ES-I3 (cell line): ENCODE data around the gene DDI1.
"Not testable (repeated sequence)": the region's sequence is repeated elsewhere in the genome, so short reads cannot be mapped to it uniquely, and the experiment has no call there.

ENCODE experiments used
- H3K36me3 ChIP-seq: 2 replicates; pipeline ENCODE4 v1.6.1; 2013; ENCODE audit warnings: mild to moderate bottlenecking, low read length, control low read depth, moderate library complexity; ENCODE audit not compliant: insufficient read depth
- H3K4me1 ChIP-seq: 2 replicates; pipeline ENCODE4 v1.6.1; 2013; ENCODE audit warnings: mild to moderate bottlenecking, control low read depth, low read length; ENCODE audit not compliant: insufficient read depth
- H3K9ac ChIP-seq: 2 replicates; pipeline ENCODE4 v1.6.1; 2013; ENCODE audit warnings: low read depth, mild to moderate bottlenecking, low read length, moderate library complexity
- H3K9me3 ChIP-seq: 2 replicates; pipeline ENCODE4 v1.6.1; 2013; ENCODE audit warnings: mild to moderate bottlenecking, low read length, moderate library complexity; ENCODE audit not compliant: control insufficient read depth, insufficient read depth

The DDI1 gene

DNA sequence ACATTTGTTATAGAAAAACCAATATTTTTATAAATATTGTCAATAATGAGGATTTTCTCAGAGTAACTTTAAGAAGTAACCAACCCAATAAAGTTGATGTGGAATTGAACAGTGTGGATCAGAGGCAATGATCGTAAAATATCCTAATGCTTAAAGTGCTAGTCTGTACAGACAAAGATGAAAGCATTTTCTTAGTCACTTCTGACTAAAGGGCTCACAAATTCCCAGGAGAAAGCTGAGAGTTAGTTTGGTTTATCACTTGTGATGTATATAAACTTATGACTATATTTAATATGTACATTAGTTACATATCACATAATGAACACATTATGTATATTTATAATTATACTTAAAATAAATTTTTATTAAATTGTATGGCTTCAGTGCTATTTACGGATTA lies 25.4 kb upstream of the DDI1 start:
- Histone ChIP-seq H3K36me3 (no peaks in the 10 kb centered on the region), H3K4me1 (no peaks in the 10 kb centered on the region), H3K9me3 (no peaks in the 10 kb centered on the region), H3K9ac (no peak overlapping the region)

DNA sequence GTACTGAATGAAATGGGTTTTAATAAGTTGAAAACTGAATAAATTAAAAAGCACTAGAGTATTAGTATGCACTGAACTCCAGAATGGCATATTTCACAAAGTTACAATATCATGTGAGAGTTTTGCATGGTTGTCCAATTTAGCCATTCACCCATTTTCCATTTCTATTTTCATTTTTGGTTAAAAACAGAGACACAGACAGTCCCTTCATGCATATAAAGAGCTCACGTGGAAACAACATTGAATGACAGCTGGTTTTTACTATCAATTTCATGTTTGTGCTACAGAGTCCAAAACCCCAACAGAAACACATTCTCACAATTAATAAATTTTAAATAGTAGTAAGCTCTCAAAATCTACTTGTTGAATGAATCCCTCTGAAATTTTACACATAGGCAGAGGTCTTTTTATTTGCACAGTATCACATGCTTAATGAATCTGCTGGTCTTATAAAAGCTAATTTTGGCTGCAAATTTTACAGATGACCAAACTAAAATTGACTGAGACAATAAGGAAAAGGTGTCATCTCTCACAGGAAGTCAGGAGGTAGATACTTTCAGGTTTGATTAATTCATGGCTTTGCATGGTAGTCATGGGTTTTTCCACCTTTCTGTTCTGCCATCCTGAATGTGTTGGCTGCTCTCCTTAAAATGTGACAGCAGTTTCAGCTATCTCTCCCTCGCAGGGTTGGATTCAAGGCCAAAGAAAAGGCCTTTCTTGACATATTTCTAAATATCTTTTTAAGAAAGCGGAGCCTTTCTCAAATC lies 20.6 kb upstream of the DDI1 start:
- Histone ChIP-seq H3K36me3 (no peaks in the 10 kb centered on the region), H3K9ac (no peak overlapping the region), H3K4me1 (no peaks in the 10 kb centered on the region), H3K9me3 (no peaks in the 10 kb centered on the region)

DNA sequence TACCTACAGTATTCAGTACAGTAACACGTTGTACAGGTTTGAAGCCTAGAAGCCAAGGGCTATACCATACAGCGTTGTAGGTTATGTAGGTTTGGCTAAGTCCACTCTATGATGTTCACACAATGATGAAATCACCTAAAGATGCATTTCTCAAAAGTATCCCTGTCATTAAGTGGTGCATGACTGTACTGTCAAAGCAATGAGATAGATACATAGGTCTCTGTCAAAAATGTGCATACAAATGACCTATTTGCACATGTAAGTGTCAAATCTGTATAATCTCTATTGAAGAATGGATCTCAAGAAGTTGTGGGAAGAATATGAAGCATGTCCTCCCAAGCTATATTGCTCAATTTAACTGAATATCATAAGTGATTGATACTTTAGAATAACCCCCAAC lies 11.9 kb upstream of the DDI1 start:
- H3K36me3 ChIP-seq, result no peaks in the 10 kb centered on the region
- no peak overlapping the region for H3K9ac ChIP-seq
- no peaks in the 10 kb centered on the region for H3K4me1 ChIP-seq
- H3K9me3 ChIP-seq, result no peaks in the 10 kb centered on the region

DNA sequence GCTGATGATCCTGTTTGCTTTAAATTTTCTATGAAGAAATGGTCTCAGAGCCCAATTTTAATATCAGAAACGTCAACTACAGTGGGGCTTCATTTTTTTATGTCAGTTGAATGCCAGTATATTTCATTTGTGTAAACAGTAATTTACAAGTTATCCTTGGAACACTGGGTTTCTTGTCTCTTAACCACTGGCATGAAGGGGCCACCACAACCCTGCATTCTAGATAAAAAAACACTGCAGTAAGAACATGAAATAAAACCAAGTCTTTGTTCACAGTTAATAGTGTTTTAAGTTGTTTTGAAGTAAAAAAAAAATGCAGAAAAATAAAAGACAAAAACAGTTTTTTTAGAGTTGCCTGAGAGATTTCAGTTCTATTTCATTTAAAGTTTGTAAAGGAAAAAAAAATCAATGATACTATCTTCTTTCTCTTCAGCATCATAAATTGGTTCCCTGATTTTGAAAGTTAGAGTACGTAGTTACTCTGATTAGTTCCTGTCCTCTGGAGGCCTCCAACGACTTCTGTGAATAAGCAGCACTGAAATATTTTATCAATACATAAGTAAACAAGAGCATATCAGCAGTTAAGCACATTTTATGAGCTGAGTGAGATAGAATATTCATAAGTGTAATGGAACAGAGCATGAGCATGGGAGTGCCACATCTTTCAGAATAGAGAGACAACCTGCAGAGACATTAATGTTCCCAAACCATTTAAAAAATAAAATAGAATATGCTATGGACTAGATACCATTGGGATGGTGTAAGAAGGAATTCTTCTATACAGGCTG lies 7.8 kb upstream of the DDI1 start:
- no peaks in the 10 kb centered on the region for H3K4me1 ChIP-seq
- H3K36me3 ChIP-seq, result no peaks in the 10 kb centered on the region
- no peak overlapping the region for H3K9ac ChIP-seq
- no peaks in the 10 kb centered on the region for H3K9me3 ChIP-seq

DNA sequence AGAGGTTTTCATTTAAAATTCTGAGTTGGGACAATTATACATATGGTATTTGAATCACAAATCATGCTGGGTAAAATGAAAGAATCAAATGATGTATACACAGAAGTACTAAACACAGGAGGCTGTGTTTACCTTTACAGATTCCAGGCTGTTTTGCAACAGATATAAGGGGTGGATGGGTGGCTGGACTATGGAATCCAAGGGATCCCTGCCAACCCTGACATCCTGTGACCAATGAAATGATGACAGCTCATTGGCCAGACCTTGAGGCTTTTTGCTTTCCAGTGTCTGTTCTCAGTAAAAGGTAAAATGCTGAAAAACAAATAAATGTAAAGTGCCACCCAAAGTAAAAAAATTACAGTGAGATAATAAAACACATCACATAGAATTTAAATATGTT lies 3.3 kb upstream of the DDI1 start:
- H3K9me3 ChIP-seq, result no peaks in the 10 kb centered on the region
- H3K36me3 ChIP-seq, result no peaks in the 10 kb centered on the region
- H3K9ac ChIP-seq, result no peak overlapping the region
- H3K4me1 ChIP-seq, result no peaks in the 10 kb centered on the region

DNA sequence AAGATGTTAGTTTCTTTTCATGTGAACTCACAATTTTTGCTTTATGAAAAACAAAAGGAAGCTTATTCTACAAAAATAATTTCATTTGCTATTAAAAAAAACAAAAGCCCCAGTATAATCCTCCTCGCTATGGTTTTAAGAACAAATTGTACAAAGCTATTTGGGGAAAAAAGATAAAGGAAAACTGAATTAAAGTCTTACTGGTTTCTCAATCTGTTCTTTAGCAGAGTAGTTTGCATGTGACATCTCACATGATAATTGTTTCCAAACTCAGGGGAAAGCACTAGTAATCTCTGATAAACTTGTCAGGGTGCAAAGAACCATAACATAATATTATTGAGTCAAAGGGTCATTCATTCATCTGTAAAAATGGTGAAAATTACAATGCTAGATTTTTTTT lies 2.9 kb upstream of the DDI1 start:
- Histone ChIP-seq H3K9ac (no peak overlapping the region), H3K4me1 (no peaks in the 10 kb centered on the region), H3K36me3 (no peaks in the 10 kb centered on the region), H3K9me3 (no peaks in the 10 kb centered on the region)

DNA sequence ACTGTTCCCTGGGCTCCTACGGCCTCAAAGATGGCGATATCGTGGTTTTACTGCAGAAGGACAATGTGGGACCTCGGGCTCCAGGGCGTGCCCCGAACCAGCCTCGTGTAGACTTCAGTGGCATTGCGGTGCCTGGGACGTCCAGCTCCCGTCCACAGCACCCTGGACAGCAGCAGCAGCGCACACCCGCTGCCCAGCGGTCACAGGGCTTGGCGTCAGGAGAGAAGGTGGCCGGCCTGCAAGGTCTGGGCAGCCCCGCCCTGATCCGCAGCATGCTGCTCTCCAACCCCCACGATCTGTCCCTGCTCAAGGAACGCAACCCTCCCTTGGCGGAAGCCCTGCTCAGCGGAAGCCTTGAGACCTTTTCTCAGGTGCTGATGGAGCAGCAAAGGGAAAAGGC lies 555 bp downstream of the DDI1 start:
- no peaks in the 10 kb centered on the region for H3K36me3 ChIP-seq
- H3K4me1 ChIP-seq, result no peaks in the 10 kb centered on the region
- H3K9ac ChIP-seq, result no peak overlapping the region
- no peaks in the 10 kb centered on the region for H3K9me3 ChIP-seq

DNA sequence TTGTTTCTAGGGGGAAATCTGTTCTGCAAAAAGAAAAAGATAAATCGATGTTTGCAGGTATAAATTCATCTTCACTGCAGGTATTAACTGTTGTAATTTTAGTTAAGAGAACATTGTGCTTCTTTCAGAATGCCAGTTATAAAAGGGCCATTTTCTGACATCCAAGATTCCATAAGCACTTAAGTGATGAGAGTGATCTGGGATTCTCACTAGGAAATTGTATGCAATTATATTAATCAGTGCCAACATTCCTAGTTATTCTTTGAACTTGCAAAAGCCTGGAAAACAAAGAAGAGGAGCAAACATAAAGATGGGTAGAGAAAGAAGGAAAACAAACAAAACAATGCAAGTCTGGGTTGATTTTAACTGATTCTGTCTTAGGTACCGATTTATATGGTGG lies 5.4 kb downstream of the DDI1 start:
- no peaks in the 10 kb centered on the region for H3K4me1 ChIP-seq
- H3K9ac ChIP-seq, result no peak overlapping the region
- H3K9me3 ChIP-seq, result no peaks in the 10 kb centered on the region
- H3K36me3 ChIP-seq, result no peaks in the 10 kb centered on the region

DNA sequence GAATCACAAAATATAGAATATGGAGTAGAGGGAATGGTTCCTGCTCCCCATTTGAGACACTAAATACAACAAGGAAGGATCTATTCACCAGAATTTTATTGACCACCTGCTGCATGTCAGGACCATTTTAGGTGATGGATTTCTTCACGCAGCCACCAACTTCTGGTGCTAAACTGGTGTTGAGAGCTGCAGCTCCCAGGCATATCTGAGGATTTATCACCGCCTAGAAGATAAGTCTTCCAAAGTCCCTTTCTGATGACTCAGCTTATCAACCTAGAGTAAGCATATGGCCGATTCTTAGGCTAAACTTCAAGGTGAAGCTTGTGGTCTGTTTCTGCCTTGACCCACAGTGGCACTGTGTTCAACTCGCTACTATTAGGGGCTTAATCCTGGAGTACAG lies 6.7 kb downstream of the DDI1 start:
- H3K9ac ChIP-seq, result no peak overlapping the region
- no peaks in the 10 kb centered on the region for H3K9me3 ChIP-seq
- H3K36me3 ChIP-seq, result no peaks in the 10 kb centered on the region
- H3K4me1 ChIP-seq, result no peaks in the 10 kb centered on the region

DNA sequence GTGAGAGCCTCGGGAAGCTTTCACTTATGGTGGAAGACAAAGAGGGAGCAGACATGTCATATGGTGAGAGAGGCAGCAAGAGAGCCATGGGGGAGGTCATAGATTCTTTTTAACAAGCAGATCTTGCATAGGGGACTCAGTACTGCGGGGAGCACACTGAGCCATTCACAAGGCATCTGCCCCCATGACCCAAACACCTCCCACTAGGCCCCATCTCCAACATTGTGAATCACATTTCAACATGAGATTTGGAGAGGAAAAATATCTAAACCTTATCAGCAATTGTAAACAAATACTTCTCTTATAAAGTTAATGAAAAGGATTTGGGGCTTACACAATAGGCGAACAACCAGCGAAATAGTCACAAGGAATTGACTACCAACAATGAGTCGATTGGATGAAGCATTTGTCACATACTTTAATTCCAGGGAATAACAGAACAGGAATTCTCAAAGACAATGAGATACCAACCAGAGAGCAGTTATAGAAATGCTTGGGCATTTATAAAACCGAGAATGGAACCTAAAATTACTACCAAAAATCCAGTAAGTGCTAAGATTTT lies 7.3 kb downstream of the DDI1 start:
- H3K4me1 ChIP-seq, result no peaks in the 10 kb centered on the region
- no peaks in the 10 kb centered on the region for H3K9me3 ChIP-seq

DNA sequence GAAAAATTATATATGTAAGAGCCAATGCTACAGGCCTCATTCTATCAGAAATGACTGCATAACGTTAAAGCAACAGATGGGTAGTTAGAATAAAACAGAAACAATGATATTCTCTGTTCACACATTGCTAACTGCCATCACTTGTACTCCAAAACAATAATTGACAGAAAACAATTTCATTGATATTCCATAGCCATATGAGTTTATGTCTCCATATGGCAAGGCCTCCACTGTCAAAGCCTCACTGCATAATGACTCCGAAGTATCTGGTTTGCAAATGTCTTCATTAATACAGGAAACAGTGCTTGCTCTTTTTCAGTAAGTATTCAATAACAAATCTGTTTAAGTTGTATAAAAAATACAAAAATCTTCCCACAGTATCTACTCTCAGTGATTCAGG lies 9.9 kb downstream of the DDI1 start:
- H3K9ac ChIP-seq, result no peak overlapping the region
- H3K9me3 ChIP-seq, result no peaks in the 10 kb centered on the region
- no peaks in the 10 kb centered on the region for H3K36me3 ChIP-seq
- H3K4me1 ChIP-seq, result no peaks in the 10 kb centered on the region

More for the DNA sequence above, 7.3 kb downstream of the DDI1 start:
- no peak overlapping the region for H3K9ac ChIP-seq
- no peaks in the 10 kb centered on the region for H3K36me3 ChIP-seq

DNA sequence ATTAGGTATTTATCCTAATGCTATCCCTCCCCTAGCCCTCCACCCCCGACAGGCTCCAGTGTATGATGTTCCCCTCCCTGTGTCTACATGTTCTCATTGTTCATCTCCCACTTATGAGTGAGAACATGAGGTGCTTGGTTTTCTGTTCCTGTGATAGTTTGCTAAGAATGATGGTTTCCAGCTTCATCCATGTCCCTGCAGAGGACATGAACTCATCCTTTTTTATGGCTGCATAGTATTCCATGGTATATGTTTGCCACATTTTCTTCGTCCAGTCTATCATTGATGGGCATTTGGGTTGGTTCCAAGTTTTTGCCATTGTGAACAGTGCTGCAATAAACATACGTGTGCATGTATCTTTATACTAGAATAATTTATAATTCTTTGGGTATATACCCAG lies 10.4 kb downstream of the DDI1 start:
- H3K9ac ChIP-seq, H3K36me3 ChIP-seq, H3K4me1 ChIP-seq, H3K9me3 ChIP-seq: not testable (repeated sequence)

DNA sequence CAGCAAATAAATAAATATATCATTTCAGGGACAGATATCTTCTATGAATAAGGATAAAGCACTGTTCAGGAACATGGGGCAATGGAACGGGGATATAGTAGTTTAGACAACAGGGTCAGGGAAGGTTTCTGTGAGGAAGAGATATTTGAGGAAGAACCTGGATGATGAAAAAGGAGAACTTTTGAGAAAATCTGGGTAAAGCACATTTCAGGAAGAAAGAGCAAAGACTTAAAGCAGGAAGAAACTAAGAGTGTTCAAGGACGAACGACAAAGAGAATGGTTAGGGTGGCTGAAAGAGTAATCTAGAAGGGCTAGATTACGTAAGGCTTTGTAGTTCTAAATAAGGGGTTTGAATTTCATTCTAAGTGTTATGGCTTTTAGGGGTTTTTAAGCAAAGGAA lies 12.7 kb downstream of the DDI1 start:
- Histone ChIP-seq H3K9me3 (no peaks in the 10 kb centered on the region), H3K4me1 (peaks cover 4% of the 10 kb centered on the region; the same call in 1 of the 2 replicates), H3K36me3 (no peaks in the 10 kb centered on the region), H3K9ac (no peak overlapping the region)

DNA sequence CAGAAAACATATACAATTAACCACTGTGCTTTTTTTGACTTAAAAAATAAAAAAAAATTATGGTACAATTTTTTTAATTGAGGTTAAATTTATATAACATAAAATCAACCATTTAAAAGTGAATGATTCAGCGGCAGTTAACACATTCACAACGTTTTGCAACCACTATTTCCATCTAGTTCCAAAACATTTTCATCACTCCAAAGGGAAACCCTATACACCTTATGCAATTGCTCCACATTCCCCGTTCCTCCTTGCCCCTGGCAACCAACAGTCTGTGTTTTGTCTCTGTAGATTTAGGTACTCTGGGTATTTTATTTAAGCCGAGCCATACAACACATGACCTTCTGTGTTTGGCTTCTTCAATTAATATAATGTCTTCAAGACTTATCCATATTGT lies 15.3 kb downstream of the DDI1 start:
- H3K9me3 ChIP-seq, result no peaks in the 10 kb centered on the region
- no peak overlapping the region for H3K9ac ChIP-seq
- no peaks in the 10 kb centered on the region; the same call in 1 of the 2 replicates for H3K36me3 ChIP-seq
- peaks cover 4% of the 10 kb centered on the region; the same call in 1 of the 2 replicates for H3K4me1 ChIP-seq
